HepG2 (cell line): ENCODE results near the gene INPP4B. TPM values are rescaled to one million over a fixed set of nuclear protein-coding genes. Genes with fewer than 3 reads are reported as not detected.

ENCODE experiments used
- ATAC-seq: fragments of 200-7000 bp; cut with Tn5 transposase; 3 replicates; pipeline ENCODE4 v1.9.1; 2020; ENCODE audit warnings: mild to moderate bottlenecking, moderate library complexity
- BruUV-seq: library from RNA; stranded (reverse); fragments of 400-500 nt; replicated peaks from 2 replicates; lab custom pipeline; 2021; lab: Mats Ljungman, UMichigan
- CTCF ChIA-PET: fragments of 300-600 bp; formaldehyde crosslinking; extraction: SDS; loops from one replicate; lab custom pipeline; 2021; ENCODE audit warnings: low total read pairs, inconsistent platforms, low intra/inter-chr PET ratio; lab: Yijun Ruan, JAX
- POLR2A ChIA-PET: fragments of 350-600 bp; sonication (Branson Sonifier 250); formaldehyde crosslinking; loops from one replicate; lab custom pipeline; 2020; ENCODE audit warnings: antibody characterized with exemption, inconsistent platforms; lab: Yijun Ruan, JAX
- DNase-seq: peaks from one replicate; pipeline ENCODE4 v3.0.0-alpha.2; 2015; ENCODE audit warnings: low spot score
- FAIRE-seq: peaks from 3 replicates; lab custom pipeline; 2011; peaks lifted over from hg19 to GRCh38; lab: Jason Lieb, UNC
- H2AFZ ChIP-seq: one replicate; pipeline ENCODE4 v1.6.1; 2011; ENCODE audit warnings: low read length, inconsistent platforms
- H3K27ac ChIP-seq: fragments of 300-600 bp; 3 replicates; pipeline ENCODE4 v1.8.0; 2011; ENCODE audit warnings: mixed run types, mild to moderate bottlenecking, mixed read lengths, low read length, inconsistent platforms; ENCODE audit not compliant: insufficient read depth; ENCODE audit errors: extremely low read length
- H3K27me3 ChIP-seq, 2 experiments: fragments of 200-600 bp in 1 of 2; 2 replicates in 1 of 2; 3 replicates in 1 of 2; pipeline versions ENCODE4 v1.6.0 to v1.8.0; 2011; ENCODE audit warnings: low read length in 2 of 2, mild to moderate bottlenecking in 2 of 2, moderate library complexity in 2 of 2, inconsistent platforms in 1 of 2; ENCODE audit not compliant: insufficient read depth in 2 of 2, control insufficient read depth in 1 of 2
- H3K36me3 ChIP-seq, 2 experiments: fragments of 200-600 bp in 1 of 2; replicated peaks in 1 of 2; 2 replicates in 1 of 2; 3 replicates in 1 of 2; pipeline versions ENCODE4 v1.5.1 to v1.8.0; 2011; ENCODE audit warnings: low read length in 2 of 2, inconsistent platforms in 1 of 2; ENCODE audit not compliant: insufficient read depth in 2 of 2, control insufficient read depth in 1 of 2
- H3K4me1 ChIP-seq: 2 replicates; pipeline ENCODE4 v1.5.1; 2012; ENCODE audit warnings: low read length, inconsistent platforms; ENCODE audit not compliant: insufficient read depth
- H3K4me2 ChIP-seq: 2 replicates; pipeline ENCODE4 v1.6.0; 2011; ENCODE audit warnings: low read depth, low read length, inconsistent platforms
- H3K4me3 ChIP-seq, 3 experiments: fragments of 200-600 bp in 1 of 3; sonication (generic), shearing (Covaris generic) in 1 of 3; replicated peaks in 1 of 3; 2 replicates each; pipeline ENCODE4 v1.5.1; 2011 to 2016; ENCODE audit warnings: low read length in 3 of 3, inconsistent platforms in 2 of 3, low read depth in 2 of 3, mild to moderate bottlenecking in 2 of 3, control low read depth in 1 of 3, mixed read lengths in 1 of 3; ENCODE audit not compliant: insufficient read depth in 1 of 3
- H3K79me2 ChIP-seq: one replicate; pipeline ENCODE4 v1.6.1; 2011; ENCODE audit warnings: low read length, inconsistent platforms; ENCODE audit not compliant: insufficient read depth
- H3K9ac ChIP-seq: 2 replicates; pipeline ENCODE4 v1.6.0; 2011; ENCODE audit warnings: mild to moderate bottlenecking, low read depth, low read length, inconsistent platforms; ENCODE audit not compliant: insufficient read depth
- H3K9me3 ChIP-seq: 2 replicates; pipeline ENCODE4 v1.5.1; 2012; ENCODE audit warnings: mild to moderate bottlenecking, low read length
- H4K20me1 ChIP-seq: 2 replicates; pipeline ENCODE4 v1.6.0; 2011; ENCODE audit warnings: inconsistent platforms, mild to moderate bottlenecking, low read length, moderate library complexity; ENCODE audit not compliant: insufficient read depth
- FOSL1 ChIP-seq: sonication (generic); formaldehyde crosslinking; IDR thresholded peaks from 2 replicates; pipeline ENCODE4 v1.9.0; 2021; ENCODE audit warnings: missing genetic modification reagents, borderline replicate concordance
- RBAK ChIP-seq: sonication (generic); formaldehyde crosslinking; IDR thresholded peaks from 2 replicates; pipeline ENCODE4 v1.5.1; 2020; ENCODE audit warnings: mild to moderate bottlenecking, missing genetic modification reagents
- RBM22 ChIP-seq: fragments of 200-400 bp; formaldehyde crosslinking; optimal IDR thresholded peaks from 2 replicates; pipeline ENCODE3; 2017; ENCODE audit warnings: mild to moderate bottlenecking, low read length, moderate library complexity
- TBX2 ChIP-seq: sonication (generic); formaldehyde crosslinking; IDR thresholded peaks from 2 replicates; pipeline ENCODE4 v1.5.0; 2020; ENCODE audit warnings: missing genetic modification reagents, mild to moderate bottlenecking, borderline replicate concordance
- ZNF44 ChIP-seq: sonication (generic); formaldehyde crosslinking; IDR thresholded peaks from 2 replicates; pipeline ENCODE4 v1.5.1; 2020; ENCODE audit warnings: mild to moderate bottlenecking, missing genetic modification reagents
- WGBS: methylation state at CpG from one replicate; pipeline ENCODE4 v1.1.6; 2017; ENCODE audit warnings: low lambda C conversion rate; 5-methylcytosine and 5-hydroxymethylcytosine counted together
- in situ Hi-C: cut with HindIII; loops from 2 replicates; pipeline ENCODE4 v1.10.0; 2017; ENCODE audit warnings: low pct_unique_long_range_greater_than_20kb; ENCODE audit not compliant: extremely low pct_ligation_motif_present
- intact Hi-C: fragments of 100-400 bp; cut with micrococcal nuclease; formaldehyde crosslinking; loops from one replicate; pipeline ENCODE4 v1.10.0; 2022; ENCODE audit not compliant: unreplicated experiment
- polyA plus RNA-seq, 8 experiments: library from polyadenylated mRNA; depleted of rRNA in 3 of 8; stranded (reverse) in 7 of 8; unstranded in 1 of 8; fragments of >200 nt; fragmentation: Illumina TruSeq in 4 of 8; extraction: Trizol in 4 of 8; gene quantifications; 2 replicates each; pipeline versions ENCODE4 v1.2.1 to v1.2.3, GENCODE V29; 2011 to 2016; ENCODE audit warnings: low read depth in 4 of 8, missing spikeins in 1 of 8, mixed read lengths in 1 of 8; ENCODE audit not compliant: insufficient read depth in 1 of 8
- total RNA-seq, 5 experiments: library from RNA; depleted of rRNA; stranded (reverse); fragments of >200 nt; fragmentation: Illumina TruSeq; extraction: Trizol; gene quantifications; 2 replicates each; pipeline ENCODE4 v1.2.3, GENCODE V29; 2016; ENCODE audit warnings: low read depth in 1 of 5
- TF ChIP-seq, protein P1 (sequence below): sonication (generic); formaldehyde crosslinking; IDR thresholded peaks from 2 replicates; pipeline ENCODE4 v1.4.0; 2020; ENCODE audit warnings: missing genetic modification reagents, borderline replicate concordance

INPP4B gene
- total and polyA plus RNA-seq, 2 of the 13 experiments (the other 11 are each of a cell fraction or from before 2014, with no cell fraction given): not detected

DNA sequence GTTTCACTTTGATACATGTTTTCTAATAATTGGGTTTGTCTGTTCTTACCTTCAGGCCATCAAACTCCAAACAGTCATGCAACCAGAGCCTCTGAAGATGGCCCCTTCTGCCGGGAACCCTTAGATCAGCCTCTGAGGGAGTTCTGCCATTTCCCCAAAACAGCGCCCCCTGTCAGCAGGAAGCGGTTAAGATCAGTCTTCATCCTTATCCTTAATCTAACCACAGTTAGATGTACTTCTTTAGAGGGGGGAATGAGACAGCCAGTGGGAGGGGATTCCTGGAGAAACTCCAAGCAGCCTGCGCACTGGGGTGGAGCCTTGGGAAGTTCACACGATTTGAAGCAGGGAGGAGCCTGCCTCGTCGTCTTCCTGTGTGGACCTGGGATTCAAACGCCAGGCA lies 185.4 kb downstream of the INPP4B start:
- intact Hi-C loops (no loop called here), in situ Hi-C loops (no loop called here)
- Histone ChIP-seq H4K20me1 (no peaks in the 10 kb centered on the region), H2AFZ (no peak overlapping the region), H3K4me1 (no peaks in the 10 kb centered on the region), H3K36me3 (no peaks in the 10 kb centered on the region), H3K9ac (no peak overlapping the region), H3K79me2 (no peaks in the 10 kb centered on the region), H3K9me3 (peaks cover 82% of the 10 kb centered on the region), H3K27ac (no peak overlapping the region), H3K27me3 (no peaks in the 10 kb centered on the region), H3K4me2 (no peak overlapping the region), H3K4me3 (no peak overlapping the region)
- BruUV-seq: no TSS peak
- WGBS: 4% methylated on average over 8 of the region's 8 CpGs
- FAIRE-seq: no peak
- POLR2A ChIA-PET: no interaction called here
- no peak for DNase-seq
- CTCF ChIA-PET: no interaction called here
- ATAC-seq: no peak
- TF ChIP-seq ZNF44 (CRISPR knock-in tag) (no peak), TBX2 (CRISPR knock-in tag) (no peak), RBM22 (no peak), FOSL1 (CRISPR knock-in tag) (no peak), RBAK (CRISPR knock-in tag) (no peak)
- TF ChIP-seq, protein P1, sequence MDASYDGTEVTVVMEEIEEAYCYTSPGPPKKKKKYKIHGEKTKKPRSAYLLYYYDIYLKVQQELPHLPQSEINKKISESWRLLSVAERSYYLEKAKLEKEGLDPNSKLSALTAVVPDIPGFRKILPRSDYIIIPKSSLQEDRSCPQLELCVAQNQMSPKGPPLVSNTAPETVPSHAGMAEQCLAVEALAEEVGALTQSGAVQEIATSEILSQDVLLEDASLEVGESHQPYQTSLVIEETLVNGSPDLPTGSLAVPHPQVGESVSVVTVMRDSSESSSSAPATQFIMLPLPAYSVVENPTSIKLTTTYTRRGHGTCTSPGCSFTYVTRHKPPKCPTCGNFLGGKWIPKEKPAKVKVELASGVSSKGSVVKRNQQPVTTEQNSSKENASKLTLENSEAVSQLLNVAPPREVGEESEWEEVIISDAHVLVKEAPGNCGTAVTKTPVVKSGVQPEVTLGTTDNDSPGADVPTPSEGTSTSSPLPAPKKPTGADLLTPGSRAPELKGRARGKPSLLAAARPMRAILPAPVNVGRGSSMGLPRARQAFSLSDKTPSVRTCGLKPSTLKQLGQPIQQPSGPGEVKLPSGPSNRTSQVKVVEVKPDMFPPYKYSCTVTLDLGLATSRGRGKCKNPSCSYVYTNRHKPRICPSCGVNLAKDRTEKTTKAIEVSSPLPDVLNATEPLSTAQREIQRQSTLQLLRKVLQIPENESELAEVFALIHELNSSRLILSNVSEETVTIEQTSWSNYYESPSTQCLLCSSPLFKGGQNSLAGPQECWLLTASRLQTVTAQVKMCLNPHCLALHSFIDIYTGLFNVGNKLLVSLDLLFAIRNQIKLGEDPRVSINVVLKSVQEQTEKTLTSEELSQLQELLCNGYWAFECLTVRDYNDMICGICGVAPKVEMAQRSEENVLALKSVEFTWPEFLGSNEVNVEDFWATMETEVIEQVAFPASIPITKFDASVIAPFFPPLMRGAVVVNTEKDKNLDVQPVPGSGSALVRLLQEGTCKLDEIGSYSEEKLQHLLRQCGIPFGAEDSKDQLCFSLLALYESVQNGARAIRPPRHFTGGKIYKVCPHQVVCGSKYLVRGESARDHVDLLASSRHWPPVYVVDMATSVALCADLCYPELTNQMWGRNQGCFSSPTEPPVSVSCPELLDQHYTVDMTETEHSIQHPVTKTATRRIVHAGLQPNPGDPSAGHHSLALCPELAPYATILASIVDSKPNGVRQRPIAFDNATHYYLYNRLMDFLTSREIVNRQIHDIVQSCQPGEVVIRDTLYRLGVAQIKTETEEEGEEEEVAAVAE: no peak
